Measurements from ENCODE around the gene LHX8.
"Not testable (repeated sequence)": the region's sequence is repeated elsewhere in the genome, so short reads cannot be mapped to it uniquely, and the experiment has no call there.

LHX8 gene

GRCh38 chr1:75133750-75134646 lies at the start of gene LHX8:
LHX8 (plus strand) TSS chr1:75134388; CDS start chr1:75136615, 2,227 bp downstream.
- DNase-seq, result no peak

- DNase-seq, result no peak
Observed at GRCh38 chr1:75085931-75086330, 48.3 kb upstream of the LHX8 start.

GRCh38 chr1:75087278-75087677 lies 46.9 kb upstream of the LHX8 start:
- DNase-seq, result no peak

- DNase-seq, result no peak
Observed at GRCh38 chr1:75092141-75092540, 42.0 kb upstream of the LHX8 start.

GRCh38 chr1:75097654-75098053 lies 36.5 kb upstream of the LHX8 start:
- no peak for DNase-seq

- DNase-seq, result no peak
Observed at GRCh38 chr1:75099581-75099980, 34.6 kb upstream of the LHX8 start.

- DNase-seq, result no peak
Observed at GRCh38 chr1:75100481-75101092, 33.6 kb upstream of the LHX8 start.

- DNase-seq, result not testable (repeated sequence)
Observed at GRCh38 chr1:75112362-75112951, 21.7 kb upstream of the LHX8 start.

- DNase-seq, result no peak
Observed at GRCh38 chr1:75115654-75116053, 18.5 kb upstream of the LHX8 start.

- no peak for DNase-seq
Observed at GRCh38 chr1:75123756-75124155, 10.4 kb upstream of the LHX8 start.

GRCh38 chr1:75124510-75124909 lies 9.7 kb upstream of the LHX8 start:
- DNase-seq, result no peak

- DNase-seq, result no peak
Observed at GRCh38 chr1:75125161-75125726, 8.9 kb upstream of the LHX8 start.

GRCh38 chr1:75126611-75127101 lies 7.5 kb upstream of the LHX8 start:
- no peak for DNase-seq

GRCh38 chr1:75127916-75128717 lies 6.1 kb upstream of the LHX8 start:
- DNase-seq, result no peak

- DNase-seq, result no peak
Observed at GRCh38 chr1:75129660-75129982, 4.6 kb upstream of the LHX8 start.

GRCh38 chr1:75129983-75130789 lies 4.0 kb upstream of the LHX8 start:
- DNase-seq, result no peak

- no peak for DNase-seq
Observed at GRCh38 chr1:75130865-75131564, 3.2 kb upstream of the LHX8 start.

- no peak for DNase-seq
Observed at GRCh38 chr1:75131565-75132241, 2.5 kb upstream of the LHX8 start.

GRCh38 chr1:75132242-75132811 lies 1.9 kb upstream of the LHX8 start:
- DNase-seq, result no peak

Data from CD4-positive, alpha-beta T cell treated with Interleukin-17A for 1 hour (primary cell).